ENCODE measurements around the gene SHC2. TPM values are rescaled to one million over a fixed set of nuclear protein-coding genes. Genes with fewer than 3 reads are reported as not detected.

SHC2 gene
- total RNA-seq, 1 experiment from 2014 or later = 2.4 TPM

DNA sequence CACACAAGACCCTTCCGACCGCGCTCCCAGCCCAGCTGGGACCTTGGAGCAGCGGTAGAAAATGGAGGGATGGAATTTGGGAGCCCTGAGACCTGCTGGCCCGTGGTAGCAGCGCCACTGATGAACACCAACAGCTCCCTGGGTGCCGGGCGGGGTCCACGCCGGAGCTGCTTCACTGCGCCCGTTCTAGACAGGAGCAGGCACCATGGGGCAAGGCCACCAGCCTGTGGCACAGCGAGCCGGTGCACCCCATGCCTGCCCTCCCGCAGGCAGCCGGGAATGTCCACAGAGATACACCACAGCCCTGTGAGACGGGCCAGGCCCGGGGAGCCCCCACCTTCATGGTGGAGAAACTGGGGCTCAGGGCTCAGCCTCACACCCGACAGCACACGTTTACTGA, 9.9 kb upstream of the SHC2 start:
- no TSS peak for BruUV-seq (replicated peaks)
- Mint-ChIP-seq H3K27ac (ENCODE audit: unreplicated experiment) (no peak overlapping the region), H3K27me3 (ENCODE audit: insufficient read depth, unreplicated experiment) (no peaks in the 10 kb centered on the region), H3K9me3 (ENCODE audit: unreplicated experiment) (peaks cover 12% of the 10 kb centered on the region), H3K4me1 (ENCODE audit: low read depth, unreplicated experiment) (no peaks in the 10 kb centered on the region), H3K36me3 (ENCODE audit: insufficient read depth, unreplicated experiment) (no peaks in the 10 kb centered on the region), H3K4me3 (ENCODE audit: unreplicated experiment) (no peak overlapping the region)
- DNase-seq = no peak
- intact Hi-C loops (cut with micrococcal nuclease; ENCODE audit: unreplicated experiment) = no loop called here
- TF ChIP-seq CTCF (IDR thresholded peaks at IDR 0.05; ENCODE audit: insufficient read depth in 1 of 2, low read depth in 1 of 2, low read length in 1 of 2, severe bottlenecking in 1 of 2, unreplicated experiment in 1 of 2) = no peak
- CTCF ChIA-PET = no interaction called here
- Histone ChIP-seq H3K27me3 (replicated peaks; ENCODE audit: control insufficient read depth, insufficient read depth, low read length) (no peaks in the 10 kb centered on the region), H3K4me3 (ENCODE audit: low read depth, low read length) (no peak overlapping the region), H3K4me1 (no peaks in the 10 kb centered on the region), H3K36me3 (ENCODE audit: control insufficient read depth, insufficient read depth, low read length) (no peaks in the 10 kb centered on the region), H3K9me3 (no peaks in the 10 kb centered on the region)
- POLR2A ChIA-PET = no interaction called here

DNA sequence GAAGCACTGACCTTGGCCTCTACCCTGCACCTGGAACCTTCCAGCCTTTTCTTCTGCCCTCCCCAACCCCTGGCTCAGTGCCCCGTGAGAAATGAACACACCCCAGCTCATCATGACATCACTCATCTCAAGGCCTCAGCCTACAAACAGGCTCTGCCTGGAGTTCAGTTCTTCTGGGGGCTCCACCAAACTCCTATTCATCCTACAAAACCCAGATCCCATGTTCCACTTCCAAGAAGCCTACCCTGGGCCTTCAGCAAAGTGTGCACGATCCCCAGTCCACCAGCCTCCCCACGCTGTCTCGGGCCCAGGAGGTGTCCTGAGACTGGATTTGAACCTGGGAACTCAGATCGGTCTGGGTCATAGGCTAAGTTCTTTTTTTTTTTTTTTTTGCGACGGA, 9.0 kb upstream of the SHC2 start:
- Histone ChIP-seq H3K36me3 (ENCODE audit: control insufficient read depth, insufficient read depth, low read length) (no peaks in the 10 kb centered on the region), H3K9me3 (no peaks in the 10 kb centered on the region), H3K4me1 (no peaks in the 10 kb centered on the region), H3K4me3 (ENCODE audit: low read depth, low read length) (no peak overlapping the region), H3K27me3 (replicated peaks; ENCODE audit: control insufficient read depth, insufficient read depth, low read length) (no peaks in the 10 kb centered on the region)
- Mint-ChIP-seq H3K27ac (ENCODE audit: unreplicated experiment) (no peak overlapping the region), H3K9me3 (ENCODE audit: unreplicated experiment) (peaks cover 16% of the 10 kb centered on the region), H3K4me3 (ENCODE audit: unreplicated experiment) (no peak overlapping the region), H3K27me3 (ENCODE audit: insufficient read depth, unreplicated experiment) (no peaks in the 10 kb centered on the region), H3K4me1 (ENCODE audit: low read depth, unreplicated experiment) (no peaks in the 10 kb centered on the region), H3K36me3 (ENCODE audit: insufficient read depth, unreplicated experiment) (no peaks in the 10 kb centered on the region)
- no peak for DNase-seq
- BruUV-seq (replicated peaks) = no TSS peak
- CTCF ChIA-PET = no interaction called here
- TF ChIP-seq CTCF (IDR thresholded peaks at IDR 0.05; ENCODE audit: insufficient read depth in 1 of 2, low read depth in 1 of 2, low read length in 1 of 2, severe bottlenecking in 1 of 2, unreplicated experiment in 1 of 2) = no peak
- POLR2A ChIA-PET = no interaction called here
- intact Hi-C loops (cut with micrococcal nuclease; ENCODE audit: unreplicated experiment) = no loop called here

- intact Hi-C loops (cut with micrococcal nuclease; ENCODE audit: unreplicated experiment) = no loop called here
- no peaks in the 10 kb centered on the region for H3K9me3 ChIP-seq
- no peaks in the 10 kb centered on the region for H3K36me3 Mint-ChIP-seq (ENCODE audit: insufficient read depth, unreplicated experiment)
- no peaks in the 10 kb centered on the region for H3K27me3 ChIP-seq (replicated peaks; ENCODE audit: control insufficient read depth, insufficient read depth, low read length)
- H3K4me1 Mint-ChIP-seq (ENCODE audit: low read depth, unreplicated experiment) = no peaks in the 10 kb centered on the region
- peaks cover 16% of the 10 kb centered on the region for H3K9me3 Mint-ChIP-seq (ENCODE audit: unreplicated experiment)
- TF ChIP-seq CTCF (IDR thresholded peaks at IDR 0.05; ENCODE audit: insufficient read depth in 1 of 2, low read depth in 1 of 2, low read length in 1 of 2, severe bottlenecking in 1 of 2, unreplicated experiment in 1 of 2) = no peak
- H3K27ac Mint-ChIP-seq (ENCODE audit: unreplicated experiment) = no peak overlapping the region
- H3K4me3 Mint-ChIP-seq (ENCODE audit: unreplicated experiment) = no peak overlapping the region
- H3K27me3 Mint-ChIP-seq (ENCODE audit: insufficient read depth, unreplicated experiment) = no peaks in the 10 kb centered on the region
- ChIA-PET CTCF (no interaction called here), POLR2A (no interaction called here)
- H3K4me1 ChIP-seq = no peaks in the 10 kb centered on the region
- H3K36me3 ChIP-seq (ENCODE audit: control insufficient read depth, insufficient read depth, low read length) = no peaks in the 10 kb centered on the region
- H3K4me3 ChIP-seq (ENCODE audit: low read depth, low read length) = no peak overlapping the region
- no peak for DNase-seq
- BruUV-seq (replicated peaks) = no TSS peak
Measured at GRCh38 chr19:468587-469256, 7.9 kb upstream of the SHC2 start.
